HepG2 (cell line): Measurements from ENCODE around the gene COQ7. TPM values are rescaled to one million over a fixed set of nuclear protein-coding genes. Genes with fewer than 3 reads are reported as not detected.

Experiments used
- AGO2 ChIP-seq: fragments of 200-400 bp; formaldehyde crosslinking; optimal IDR thresholded peaks from 2 replicates; pipeline ENCODE3; 2017; ENCODE audit warnings: mild to moderate bottlenecking, low read depth, low read length, moderate library complexity
- FOSL2 ChIP-seq: sonication (generic); formaldehyde crosslinking; IDR thresholded peaks from 2 replicates; pipeline ENCODE4 v1.4.0; 2020; ENCODE audit warnings: missing genetic modification reagents
- FOXA1 ChIP-seq, 2 experiments: fragments of 450-650 bp in 1 of 2; sonication (generic) in 1 of 2; formaldehyde crosslinking in 1 of 2; IDR thresholded peaks; 2 replicates each; pipeline versions ENCODE4 v1.4.0 to v1.6.1; 2016 to 2020; ENCODE audit warnings: missing genetic modification reagents in 1 of 2
- MXD4 ChIP-seq: IDR thresholded peaks from 2 replicates; pipeline ENCODE4 v1.6.1; 2016; ENCODE audit warnings: mild to moderate bottlenecking, missing biosample characterization, missing genetic modification reagents
- SAP130 ChIP-seq: IDR thresholded peaks from 2 replicates; pipeline ENCODE4 v1.6.1; 2016; ENCODE audit warnings: low read depth
- SRSF1 ChIP-seq: fragments of 200-400 bp; formaldehyde crosslinking; optimal IDR thresholded peaks from 2 replicates; pipeline ENCODE3; 2017; ENCODE audit warnings: mild to moderate bottlenecking, low read depth, low read length, moderate library complexity
- STAG1 ChIP-seq: sonication (generic); formaldehyde crosslinking; IDR thresholded peaks from 2 replicates; pipeline ENCODE4 v1.4.0; 2020; ENCODE audit warnings: missing genetic modification reagents
- TAF1 ChIP-seq: sonication (generic); formaldehyde crosslinking; IDR thresholded peaks from 2 replicates; pipeline ENCODE4 v1.4.0; 2020; ENCODE audit warnings: missing genetic modification reagents
- ZFY ChIP-seq: sonication (generic); formaldehyde crosslinking; IDR thresholded peaks from 2 replicates; pipeline ENCODE4 v1.4.0; 2020; ENCODE audit warnings: missing genetic modification reagents
- ZNF121 ChIP-seq: sonication (generic); formaldehyde crosslinking; IDR thresholded peaks from 2 replicates; pipeline ENCODE4 v1.5.0; 2020; ENCODE audit warnings: mild to moderate bottlenecking, missing genetic modification reagents
- ZNF335 ChIP-seq: sonication (generic); formaldehyde crosslinking; IDR thresholded peaks from 2 replicates; pipeline ENCODE4 v1.4.0; 2020; ENCODE audit warnings: missing genetic modification reagents
- ZNF337 ChIP-seq: sonication (generic); formaldehyde crosslinking; IDR thresholded peaks from 2 replicates; pipeline ENCODE4 v1.5.1; 2020; ENCODE audit warnings: missing genetic modification reagents, low read depth, mild to moderate bottlenecking, borderline replicate concordance
- ZNF543 ChIP-seq: sonication (generic); formaldehyde crosslinking; IDR thresholded peaks from 2 replicates; pipeline ENCODE4 v1.4.0; 2020; ENCODE audit warnings: mild to moderate bottlenecking, missing genetic modification reagents
- ZNF724P ChIP-seq: sonication (generic); formaldehyde crosslinking; IDR thresholded peaks from 2 replicates; pipeline ENCODE4 v1.8.0; 2022; ENCODE audit warnings: missing genetic modification reagents, borderline replicate concordance
- polyA plus RNA-seq, 8 experiments: library from polyadenylated mRNA; depleted of rRNA in 3 of 8; stranded (reverse) in 7 of 8; unstranded in 1 of 8; fragments of >200 nt; fragmentation: Illumina TruSeq in 4 of 8; extraction: Trizol in 4 of 8; gene quantifications; 2 replicates each; pipeline versions ENCODE4 v1.2.1 to v1.2.3, GENCODE V29; 2011 to 2016; ENCODE audit warnings: low read depth in 4 of 8, missing spikeins in 1 of 8, mixed read lengths in 1 of 8; ENCODE audit not compliant: insufficient read depth in 1 of 8
- total RNA-seq, 5 experiments: library from RNA; depleted of rRNA; stranded (reverse); fragments of >200 nt; fragmentation: Illumina TruSeq; extraction: Trizol; gene quantifications; 2 replicates each; pipeline ENCODE4 v1.2.3, GENCODE V29; 2016; ENCODE audit warnings: low read depth in 1 of 5
- TF ChIP-seq, protein P1 (sequence below): IDR thresholded peaks from 2 replicates; pipeline ENCODE4 v1.6.1; 2016; ENCODE audit warnings: missing biosample characterization, missing genetic modification reagents, low read depth
- TF ChIP-seq, protein P2 (sequence below): sonication (generic); formaldehyde crosslinking; IDR thresholded peaks from 2 replicates; pipeline ENCODE4 v1.4.0; 2020; ENCODE audit warnings: missing genetic modification reagents
- TF ChIP-seq, protein P3 (sequence below): sonication (generic); formaldehyde crosslinking; IDR thresholded peaks from 2 replicates; pipeline ENCODE4 v1.8.0; 2022; ENCODE audit warnings: mild to moderate bottlenecking, missing genetic modification reagents
- TF ChIP-seq, protein P4 (sequence below): sonication (generic); formaldehyde crosslinking; IDR thresholded peaks from 2 replicates; pipeline ENCODE4 v1.5.1; 2020; ENCODE audit warnings: missing genetic modification reagents, mild to moderate bottlenecking, borderline replicate concordance
- TF ChIP-seq, protein P5 (sequence below): sonication (generic); formaldehyde crosslinking; IDR thresholded peaks from 2 replicates; pipeline ENCODE4 v1.4.0; 2020; ENCODE audit warnings: low read depth, mild to moderate bottlenecking, missing genetic modification reagents

COQ7 gene
- total and polyA plus RNA-seq, 2 of the 13 experiments (the other 11 are each of a cell fraction or from before 2014, with no cell fraction given), result 20.1 to 45.7 TPM

DNA sequence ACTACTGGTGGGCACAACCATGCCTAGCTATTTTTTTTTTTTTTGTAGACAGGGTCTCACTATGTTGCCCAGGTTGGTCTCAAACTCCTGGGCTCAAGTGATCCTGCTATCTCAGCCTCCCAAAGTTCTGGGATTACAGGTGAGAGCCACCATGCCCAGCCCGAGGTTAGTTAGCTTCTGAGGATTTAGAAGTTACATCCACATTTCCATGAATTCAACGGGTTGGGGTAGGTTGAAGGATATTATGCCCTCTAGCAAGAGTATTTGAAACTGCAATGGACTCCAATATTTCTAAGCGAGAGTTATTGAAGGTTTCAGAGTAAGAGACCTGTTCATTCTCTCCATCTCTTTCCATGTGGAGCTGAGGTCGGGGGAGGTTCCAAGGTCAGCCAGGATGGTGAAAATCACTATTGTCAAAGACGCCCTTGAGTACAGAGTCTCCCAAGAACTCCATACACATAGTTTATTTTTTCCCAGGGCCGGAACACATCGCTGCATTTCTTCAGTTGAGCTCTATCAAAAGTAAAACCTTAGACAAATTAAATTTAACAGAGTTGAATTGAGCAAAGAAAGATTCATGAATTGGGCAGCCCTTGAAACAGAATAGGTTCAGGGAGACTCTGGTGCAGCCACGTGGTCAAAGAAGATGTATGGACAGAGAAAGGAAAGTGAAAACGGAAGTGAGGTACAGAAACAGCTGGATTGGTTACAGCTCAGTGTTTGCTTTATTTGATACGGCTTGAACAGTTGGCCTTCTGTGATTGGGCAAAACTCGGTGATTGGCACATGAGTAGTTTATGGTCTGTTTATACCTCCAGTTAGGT is 27.3 kb downstream of the COQ7 start (continued):
- TF ChIP-seq, protein P1, sequence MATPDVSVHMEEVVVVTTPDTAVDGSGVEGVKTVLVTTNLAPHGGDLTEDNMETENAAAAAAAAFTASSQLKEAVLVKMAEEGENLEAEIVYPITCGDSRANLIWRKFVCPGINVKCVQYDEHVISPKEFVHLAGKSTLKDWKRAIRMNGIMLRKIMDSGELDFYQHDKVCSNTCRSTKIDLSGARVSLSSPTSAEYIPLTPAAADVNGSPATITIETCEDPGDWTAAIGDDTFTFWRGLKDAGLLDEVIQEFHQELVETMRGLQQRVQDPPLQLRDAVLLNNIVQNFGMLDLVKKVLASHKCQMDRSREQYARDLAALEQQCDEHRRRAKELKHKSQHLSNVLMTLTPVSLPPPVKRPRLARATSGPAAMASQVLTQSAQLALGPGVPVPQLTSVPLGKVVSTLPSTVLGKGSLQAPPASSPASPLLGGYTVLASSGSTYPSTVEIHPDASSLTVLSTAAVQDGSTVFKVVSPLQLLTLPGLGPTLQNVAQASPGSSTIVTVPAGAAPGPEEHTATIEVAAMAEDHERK (CRISPR knock-in tag), result no peak
- TF ChIP-seq, protein P2, sequence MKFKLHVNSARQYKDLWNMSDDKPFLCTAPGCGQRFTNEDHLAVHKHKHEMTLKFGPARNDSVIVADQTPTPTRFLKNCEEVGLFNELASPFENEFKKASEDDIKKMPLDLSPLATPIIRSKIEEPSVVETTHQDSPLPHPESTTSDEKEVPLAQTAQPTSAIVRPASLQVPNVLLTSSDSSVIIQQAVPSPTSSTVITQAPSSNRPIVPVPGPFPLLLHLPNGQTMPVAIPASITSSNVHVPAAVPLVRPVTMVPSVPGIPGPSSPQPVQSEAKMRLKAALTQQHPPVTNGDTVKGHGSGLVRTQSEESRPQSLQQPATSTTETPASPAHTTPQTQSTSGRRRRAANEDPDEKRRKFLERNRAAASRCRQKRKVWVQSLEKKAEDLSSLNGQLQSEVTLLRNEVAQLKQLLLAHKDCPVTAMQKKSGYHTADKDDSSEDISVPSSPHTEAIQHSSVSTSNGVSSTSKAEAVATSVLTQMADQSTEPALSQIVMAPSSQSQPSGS (CRISPR knock-in tag), result peak; percentile 54; the same call in 1 of the 2 replicates
- peak; percentile 10; the same call in 1 of the 2 replicates for TF ChIP-seq FOSL2 (CRISPR knock-in tag)
- TF ChIP-seq TAF1 (CRISPR knock-in tag), result peak; percentile 33; the same call in 1 of the 2 replicates
- peak; percentile 93 for TF ChIP-seq ZNF121 (CRISPR knock-in tag)
- TF ChIP-seq ZNF335 (CRISPR knock-in tag), result 0 out of 2 replicates have a peak, but pooled peaks have one; percentile 24
- no peak; the same call in 1 of the 2 replicates for TF ChIP-seq ZFY (CRISPR knock-in tag)
- TF ChIP-seq ZNF337 (CRISPR knock-in tag), result 0 out of 2 replicates have a peak, but pooled peaks have one; percentile 44
- no peak for TF ChIP-seq FOXA1 (IDR thresholded peaks at IDR 0.05)
- TF ChIP-seq FOXA1 (CRISPR knock-in tag; IDR thresholded peaks at IDR 0.05), result peak; percentile 40; the same call in 1 of the 2 replicates
- no peak for TF ChIP-seq AGO2
- TF ChIP-seq STAG1, result peak; percentile 33; the same call in 1 of the 2 replicates
- TF ChIP-seq, protein P3, sequence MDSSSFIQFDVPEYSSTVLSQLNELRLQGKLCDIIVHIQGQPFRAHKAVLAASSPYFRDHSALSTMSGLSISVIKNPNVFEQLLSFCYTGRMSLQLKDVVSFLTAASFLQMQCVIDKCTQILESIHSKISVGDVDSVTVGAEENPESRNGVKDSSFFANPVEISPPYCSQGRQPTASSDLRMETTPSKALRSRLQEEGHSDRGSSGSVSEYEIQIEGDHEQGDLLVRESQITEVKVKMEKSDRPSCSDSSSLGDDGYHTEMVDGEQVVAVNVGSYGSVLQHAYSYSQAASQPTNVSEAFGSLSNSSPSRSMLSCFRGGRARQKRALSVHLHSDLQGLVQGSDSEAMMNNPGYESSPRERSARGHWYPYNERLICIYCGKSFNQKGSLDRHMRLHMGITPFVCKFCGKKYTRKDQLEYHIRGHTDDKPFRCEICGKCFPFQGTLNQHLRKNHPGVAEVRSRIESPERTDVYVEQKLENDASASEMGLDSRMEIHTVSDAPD (CRISPR knock-in tag), result no peak
- 0 out of 2 replicates have a peak, but pooled peaks have one; percentile 38 for TF ChIP-seq ZNF543
- TF ChIP-seq, protein P4, sequence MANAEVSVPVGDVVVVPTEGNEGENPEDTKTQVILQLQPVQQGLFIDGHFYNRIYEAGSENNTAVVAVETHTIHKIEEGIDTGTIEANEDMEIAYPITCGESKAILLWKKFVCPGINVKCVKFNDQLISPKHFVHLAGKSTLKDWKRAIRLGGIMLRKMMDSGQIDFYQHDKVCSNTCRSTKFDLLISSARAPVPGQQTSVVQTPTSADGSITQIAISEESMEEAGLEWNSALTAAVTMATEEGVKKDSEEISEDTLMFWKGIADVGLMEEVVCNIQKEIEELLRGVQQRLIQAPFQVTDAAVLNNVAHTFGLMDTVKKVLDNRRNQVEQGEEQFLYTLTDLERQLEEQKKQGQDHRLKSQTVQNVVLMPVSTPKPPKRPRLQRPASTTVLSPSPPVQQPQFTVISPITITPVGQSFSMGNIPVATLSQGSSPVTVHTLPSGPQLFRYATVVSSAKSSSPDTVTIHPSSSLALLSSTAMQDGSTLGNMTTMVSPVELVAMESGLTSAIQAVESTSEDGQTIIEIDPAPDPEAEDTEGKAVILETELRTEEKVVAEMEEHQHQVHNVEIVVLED (CRISPR knock-in tag), result peak; percentile 37; the same call in 1 of the 2 replicates
- TF ChIP-seq, protein P5, sequence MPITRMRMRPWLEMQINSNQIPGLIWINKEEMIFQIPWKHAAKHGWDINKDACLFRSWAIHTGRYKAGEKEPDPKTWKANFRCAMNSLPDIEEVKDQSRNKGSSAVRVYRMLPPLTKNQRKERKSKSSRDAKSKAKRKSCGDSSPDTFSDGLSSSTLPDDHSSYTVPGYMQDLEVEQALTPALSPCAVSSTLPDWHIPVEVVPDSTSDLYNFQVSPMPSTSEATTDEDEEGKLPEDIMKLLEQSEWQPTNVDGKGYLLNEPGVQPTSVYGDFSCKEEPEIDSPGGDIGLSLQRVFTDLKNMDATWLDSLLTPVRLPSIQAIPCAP, result no peak
- no peak for TF ChIP-seq SRSF1
- TF ChIP-seq SAP130 (CRISPR knock-in tag), result peak; percentile 89
- TF ChIP-seq MXD4, result peak; percentile 77; the same call in 1 of the 2 replicates
- TF ChIP-seq ZNF724P, result 0 out of 2 replicates have a peak, but pooled peaks have one; percentile 20
